Activated naive CD4-positive, alpha-beta T cell treated with anti-CD3 and anti-CD28 coated beads, Interleukin-2, amount 50 U/mL, for 72 hours (primary cell): Measurements from ENCODE around the gene PARP11. TPM values are rescaled to one million over a fixed set of nuclear protein-coding genes. Genes with fewer than 3 reads are reported as not detected.

Experiments
- ATAC-seq, 2 donors: fragments of 150-1000 bp; cut with Tn5 transposase; 2 replicates each; pipeline ENCODE4 v1.10.0; 2021; ENCODE audit warnings: mild to moderate bottlenecking in 2 of 2, moderate library complexity in 2 of 2
- DNase-seq, 2 donors: peaks; one replicate each; pipeline ENCODE4 v3.0.0; 2021 to 2022; ENCODE audit warnings: low spot score in 2 of 2
- H3K27ac Mint-ChIP-seq, 2 donors: one replicate each; pipeline ENCODE4 v1.8.0; 2022; ENCODE audit warnings: mild to moderate bottlenecking in 2 of 2, mixed read lengths in 2 of 2
- H3K36me3 Mint-ChIP-seq, 2 donors: one replicate each; pipeline ENCODE4 v1.8.0; 2022; ENCODE audit warnings: mixed read lengths in 2 of 2
- H3K9me3 Mint-ChIP-seq, 2 donors: one replicate each; pipeline ENCODE4 v1.8.0; 2022; ENCODE audit warnings: mixed read lengths in 2 of 2
- total RNA-seq, 2 donors: library from RNA; stranded (reverse); gene quantifications; one replicate each; pipeline ENCODE4 v1.2.3, GENCODE V29; 2022

Gene PARP11, protein sequence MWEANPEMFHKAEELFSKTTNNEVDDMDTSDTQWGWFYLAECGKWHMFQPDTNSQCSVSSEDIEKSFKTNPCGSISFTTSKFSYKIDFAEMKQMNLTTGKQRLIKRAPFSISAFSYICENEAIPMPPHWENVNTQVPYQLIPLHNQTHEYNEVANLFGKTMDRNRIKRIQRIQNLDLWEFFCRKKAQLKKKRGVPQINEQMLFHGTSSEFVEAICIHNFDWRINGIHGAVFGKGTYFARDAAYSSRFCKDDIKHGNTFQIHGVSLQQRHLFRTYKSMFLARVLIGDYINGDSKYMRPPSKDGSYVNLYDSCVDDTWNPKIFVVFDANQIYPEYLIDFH
- 10 to 100 TPM; 25.2 to 30.2 TPM for total RNA-seq

DNA sequence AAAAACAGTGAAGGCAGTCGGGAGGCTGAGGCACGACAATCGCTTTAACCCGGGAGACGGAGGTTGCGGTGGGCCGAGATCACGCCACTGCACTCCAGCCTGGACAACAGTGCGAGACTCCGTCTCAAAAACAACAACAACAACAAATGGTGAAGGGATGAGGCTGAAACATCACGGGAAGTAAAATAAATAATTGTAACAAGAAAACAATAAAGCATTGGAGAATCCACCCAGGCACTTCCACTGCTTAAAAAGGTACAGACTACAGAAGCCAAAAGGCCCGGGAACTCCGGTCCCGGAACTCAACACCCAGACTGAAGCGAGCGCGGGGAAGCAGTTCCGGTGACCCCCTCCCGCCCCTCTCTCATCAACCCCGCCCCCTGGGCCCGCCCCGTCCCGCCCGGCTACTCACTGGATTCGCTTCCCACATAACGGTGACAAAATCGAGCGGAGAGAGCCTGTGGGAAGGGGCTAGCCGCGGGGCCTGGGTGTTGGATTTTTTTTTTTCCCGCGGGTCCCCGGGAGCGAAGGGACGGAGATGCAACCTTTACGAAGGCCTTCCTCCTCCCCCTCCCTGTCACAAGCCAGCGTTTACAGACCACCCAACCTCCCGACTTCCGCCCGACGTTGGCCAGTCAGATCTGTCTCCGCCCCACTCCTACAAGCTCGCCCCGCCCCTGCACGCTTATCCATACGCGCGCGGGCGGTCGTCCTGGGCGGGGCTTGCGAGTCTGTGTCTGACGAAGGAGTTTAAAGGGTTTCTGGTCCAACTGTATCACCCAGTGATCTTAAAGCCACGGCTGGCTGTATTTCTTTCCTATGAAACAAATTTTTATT, at the start of gene PARP11:
TSS of gene PARP11 (minus strand) at position 600 of the 837 bp plus-strand sequence. CDS start at position 430, 170 bp downstream.
- H3K36me3 Mint-ChIP-seq = peaks cover 9 to 28% of the 10 kb centered on the region in 2 donors
- DNase-seq (peak; percentile 95 to 96), ATAC-seq (peak; percentile 94 to 96)
- peak within 1 kb of the TSS; percentile 95 to 99 for H3K27ac Mint-ChIP-seq
- H3K9me3 Mint-ChIP-seq = peaks cover 4 to 19% of the 10 kb centered on the region in 2 donors

GRCh38 chr12:3922033-3922432, 48.8 kb upstream of the PARP11 start:
- Mint-ChIP-seq H3K9me3 (no peaks in the 10 kb centered on the region), H3K27ac (no peak overlapping the region), H3K36me3 (no peaks in the 10 kb centered on the region)
- DNase-seq (no peak), ATAC-seq (no peak)

DNA sequence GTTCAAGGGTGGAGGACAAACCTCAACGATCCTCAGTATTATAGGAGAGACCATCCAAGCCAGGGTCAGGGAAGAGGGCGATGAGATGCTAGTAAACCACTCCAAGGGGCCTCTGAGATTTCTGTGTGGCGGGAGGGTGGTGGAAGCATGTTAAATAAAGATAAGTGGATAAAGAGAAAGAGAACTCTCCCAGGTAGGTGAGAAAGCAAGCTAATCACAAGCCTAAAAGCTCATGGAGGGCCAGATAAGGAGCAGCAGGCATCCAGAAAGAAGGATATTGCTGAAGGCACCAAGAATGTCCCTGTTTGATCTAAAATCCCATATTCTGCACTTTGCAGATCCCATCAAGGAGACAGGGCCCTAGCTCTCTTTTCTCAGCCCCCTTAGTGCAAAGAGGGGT, 48.3 kb upstream of the PARP11 start:
- ATAC-seq = no peak
- no peak overlapping the region for H3K27ac Mint-ChIP-seq
- no peak for DNase-seq
- no peaks in the 10 kb centered on the region for H3K9me3 Mint-ChIP-seq
- no peaks in the 10 kb centered on the region for H3K36me3 Mint-ChIP-seq

GRCh38 chr12:3921151-3921471, 47.9 kb upstream of the PARP11 start:
- no peak for DNase-seq
- no peaks in the 10 kb centered on the region for H3K9me3 Mint-ChIP-seq

GRCh38 chr12:3920351-3921150, 47.4 kb upstream of the PARP11 start:
- ATAC-seq = no peak
- Mint-ChIP-seq H3K27ac (no peak overlapping the region), H3K36me3 (no peaks in the 10 kb centered on the region), H3K9me3 (no peaks in the 10 kb centered on the region)
- DNase-seq = no peak

More at GRCh38 chr12:3921151-3921471, 47.9 kb upstream of the PARP11 start:
- no peak overlapping the region for H3K27ac Mint-ChIP-seq
- H3K36me3 Mint-ChIP-seq = no peaks in the 10 kb centered on the region
- no peak for ATAC-seq

DNA sequence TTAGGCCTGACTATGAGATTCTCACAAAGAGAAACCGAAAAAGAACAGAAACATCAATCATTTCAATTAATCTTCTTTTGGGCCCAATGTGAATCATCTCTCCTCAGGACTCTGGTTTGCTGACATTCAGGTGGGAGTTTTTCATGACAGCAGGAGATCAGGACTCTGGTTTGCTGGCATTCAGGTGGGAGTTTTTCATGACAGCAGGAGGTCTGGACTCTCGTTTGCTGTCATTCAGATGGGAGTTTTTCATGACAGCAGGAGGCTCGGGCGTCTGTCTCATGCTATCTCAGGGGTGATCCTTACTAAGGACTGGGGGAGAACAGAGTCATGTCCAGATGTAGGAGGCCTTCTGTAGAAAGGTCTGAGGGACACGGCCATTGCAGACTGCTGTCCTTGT, 40.1 kb upstream of the PARP11 start:
- peaks cover 16 to 21% of the 10 kb centered on the region in 2 donors for H3K9me3 Mint-ChIP-seq
- ATAC-seq (peak; percentile 67 to 81), DNase-seq (no peak)
- H3K27ac Mint-ChIP-seq = peak overlapping the region; percentile 7 to 81
- H3K36me3 Mint-ChIP-seq = peaks cover 17 to 32% of the 10 kb centered on the region in 2 donors

GRCh38 chr12:3912863-3913262, 39.7 kb upstream of the PARP11 start:
- Mint-ChIP-seq H3K9me3 (peaks cover 16 to 21% of the 10 kb centered on the region in 2 donors), H3K27ac (peak overlapping the region in 1 of 2 donors; percentile 81), H3K36me3 (peaks cover 17 to 33% of the 10 kb centered on the region in 2 donors)
- no peak for DNase-seq
- ATAC-seq = no peak

- Mint-ChIP-seq H3K36me3 (peaks cover 17 to 33% of the 10 kb centered on the region in 2 donors), H3K9me3 (peaks cover 16 to 21% of the 10 kb centered on the region in 2 donors), H3K27ac (peak overlapping the region in 1 of 2 donors; percentile 81)
- DNase-seq (no peak), ATAC-seq (peak in 1 of 2 donors; percentile 63)
Measured at GRCh38 chr12:3911409-3911808, 38.2 kb upstream of the PARP11 start.

GRCh38 chr12:3905664-3906063, 32.5 kb upstream of the PARP11 start:
- Mint-ChIP-seq H3K27ac (peak overlapping the region; percentile 75 to 79), H3K9me3 (peaks cover 0 to 6% of the 10 kb centered on the region in 2 donors), H3K36me3 (peaks cover 0 to 16% of the 10 kb centered on the region in 2 donors)
- ATAC-seq (peak; percentile 52 to 57), DNase-seq (peak in 1 of 2 donors; percentile 11)

GRCh38 chr12:3904999-3905398, 31.8 kb upstream of the PARP11 start:
- Mint-ChIP-seq H3K9me3 (peaks cover 0 to 2% of the 10 kb centered on the region in 2 donors), H3K27ac (peak overlapping the region; percentile 75 to 79), H3K36me3 (peaks cover 0 to 13% of the 10 kb centered on the region in 2 donors)
- ATAC-seq (peak; percentile 30 to 48), DNase-seq (no peak)

DNA sequence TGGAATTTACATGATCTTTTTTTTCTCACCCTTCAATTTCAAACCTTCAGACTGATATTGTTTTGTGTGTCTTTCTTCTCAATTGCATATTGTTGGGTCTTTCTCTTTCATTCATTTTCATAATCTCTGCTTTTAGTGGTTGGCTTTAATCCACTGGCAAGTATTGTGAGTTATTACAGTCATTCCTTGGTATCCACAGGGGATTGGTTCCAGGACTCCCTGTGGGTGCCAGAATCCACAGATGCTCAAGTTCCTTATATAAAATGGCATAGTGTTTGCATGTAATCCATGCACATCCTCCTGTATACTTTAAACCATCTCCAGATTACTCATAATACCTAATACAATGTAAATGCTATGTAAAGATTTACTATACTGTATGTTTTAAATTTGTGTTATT, 29.7 kb upstream of the PARP11 start:
- Mint-ChIP-seq H3K9me3 (peaks cover 0 to 3% of the 10 kb centered on the region in 2 donors), H3K36me3 (no peaks in the 10 kb centered on the region), H3K27ac (no peak overlapping the region)
- no peak for DNase-seq
- no peak for ATAC-seq

- Mint-ChIP-seq H3K9me3 (peaks cover 0 to 3% of the 10 kb centered on the region in 2 donors), H3K36me3 (no peaks in the 10 kb centered on the region), H3K27ac (no peak overlapping the region)
- no peak for DNase-seq
- no peak for ATAC-seq
Measured at GRCh38 chr12:3901116-3901515, 27.9 kb upstream of the PARP11 start.

DNA sequence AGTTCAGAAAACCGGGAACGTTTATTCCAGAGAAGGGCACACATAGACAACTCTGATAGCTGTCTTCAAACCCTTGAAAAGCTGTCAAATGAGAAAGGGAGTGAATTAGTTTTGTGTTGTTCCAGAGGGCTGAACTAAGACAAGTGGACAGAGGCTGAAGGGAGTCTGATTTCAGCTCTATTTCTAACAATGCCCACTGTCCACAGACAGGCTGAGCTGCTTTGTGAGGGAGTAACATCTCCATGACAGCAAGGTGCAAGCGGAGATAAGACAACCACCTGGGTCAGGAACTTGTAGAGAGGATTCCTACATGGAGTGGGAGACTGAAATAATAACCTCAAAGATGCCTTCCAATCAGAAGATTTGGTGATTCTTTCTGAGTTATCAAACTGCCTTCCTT, 25.6 kb upstream of the PARP11 start:
- Mint-ChIP-seq H3K36me3 (no peaks in the 10 kb centered on the region), H3K27ac (no peak overlapping the region), H3K9me3 (peaks cover 0 to 3% of the 10 kb centered on the region in 2 donors)
- DNase-seq (no peak), ATAC-seq (no peak)

- no peaks in the 10 kb centered on the region for H3K36me3 Mint-ChIP-seq
- DNase-seq (no peak), ATAC-seq (peak in 1 of 2 donors; percentile 42)
- peaks cover 0 to 3% of the 10 kb centered on the region in 2 donors for H3K9me3 Mint-ChIP-seq
- H3K27ac Mint-ChIP-seq = peak overlapping the region; percentile 16 to 36
Measured at GRCh38 chr12:3897371-3897971, 24.3 kb upstream of the PARP11 start.

GRCh38 chr12:3896801-3897351, 23.7 kb upstream of the PARP11 start:
- DNase-seq (no peak), ATAC-seq (no peak)
- H3K27ac Mint-ChIP-seq = no peak overlapping the region
- peaks cover 0 to 3% of the 10 kb centered on the region in 2 donors for H3K9me3 Mint-ChIP-seq
- H3K36me3 Mint-ChIP-seq = no peaks in the 10 kb centered on the region

- Mint-ChIP-seq H3K36me3 (no peaks in the 10 kb centered on the region), H3K9me3 (peaks cover 0 to 3% of the 10 kb centered on the region in 2 donors), H3K27ac (no peak overlapping the region)
- ATAC-seq = no peak
- no peak for DNase-seq
Measured at GRCh38 chr12:3896356-3896755, 23.2 kb upstream of the PARP11 start.
